ENCODE data around the gene STIP1.
"Not testable (repeated sequence)": the region's sequence is repeated elsewhere in the genome, so short reads cannot be mapped to it uniquely, and the experiment has no call there.

The STIP1 gene

DNA sequence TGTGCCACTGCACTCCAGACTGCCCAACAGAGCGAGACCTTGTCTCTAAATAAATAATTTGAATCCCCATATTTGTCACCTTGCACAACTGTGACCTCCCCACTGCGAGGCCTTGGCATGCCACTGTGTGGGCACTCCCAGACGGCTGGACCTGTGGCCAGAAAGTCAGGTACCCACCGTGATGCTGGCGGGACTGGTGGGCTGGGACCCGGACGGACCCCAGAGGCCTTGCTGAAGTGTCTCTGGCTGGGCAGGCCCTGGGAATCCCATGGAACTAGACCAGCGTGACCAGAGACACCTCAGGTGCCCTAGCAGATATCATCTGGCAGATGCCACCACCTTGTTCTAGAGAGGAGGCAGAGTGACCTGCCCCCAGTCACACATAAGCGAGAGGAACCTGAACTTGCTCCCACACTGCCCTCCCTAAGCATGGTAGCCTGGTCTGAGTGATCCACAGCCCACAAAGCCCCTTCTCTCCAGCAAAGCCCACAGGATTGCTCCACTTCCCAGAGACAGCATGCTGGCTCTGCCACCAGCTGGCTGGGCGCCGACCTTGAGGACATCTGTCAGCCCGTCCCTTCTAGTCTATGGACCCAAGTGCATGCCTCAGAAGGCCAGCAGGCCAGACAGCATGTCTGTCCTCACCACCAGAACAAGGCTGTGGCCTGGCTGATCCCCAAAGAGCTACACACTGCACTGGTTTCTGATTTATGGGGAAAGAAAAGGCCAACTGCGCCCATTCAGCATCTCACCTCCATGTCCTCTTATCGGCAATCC is 29.5 kb upstream of the STIP1 start:
- Histone ChIP-seq H3K27me3 (ENCODE audit: insufficient read depth, low read length, poor library complexity) (no peaks in the 10 kb centered on the region), H3K27ac (ENCODE audit: low read length) (no peak overlapping the region), H3K4me3 (ENCODE audit: low read depth in 1 of 2, low read length in 2 of 2) (no peak overlapping the region), H2AFZ (ENCODE audit: low read depth, low read length) (no peak overlapping the region), H3K9ac (ENCODE audit: low read depth, low read length) (no peak overlapping the region), H3K4me1 (ENCODE audit: insufficient read depth, low read length) (peaks cover 8% of the 10 kb centered on the region), H3K9me3 (ENCODE audit: insufficient read depth, low read length, severe bottlenecking) (no peaks in the 10 kb centered on the region), H3K79me2 (ENCODE audit: insufficient read depth, low read length) (peaks cover 12% of the 10 kb centered on the region; the same call in 1 of the 2 replicates), H3K36me3 (ENCODE audit: insufficient read depth, low read length) (0 out of 2 replicates have a peak, but pooled peaks cover 3% of the 10 kb centered on the region), H4K20me1 (ENCODE audit: insufficient read depth, low read length) (peaks cover 48% of the 10 kb centered on the region), H3K4me2 (ENCODE audit: insufficient read depth, low read length) (no peak overlapping the region)
- DNase-seq, result no peak
- TF ChIP-seq, protein P1, sequence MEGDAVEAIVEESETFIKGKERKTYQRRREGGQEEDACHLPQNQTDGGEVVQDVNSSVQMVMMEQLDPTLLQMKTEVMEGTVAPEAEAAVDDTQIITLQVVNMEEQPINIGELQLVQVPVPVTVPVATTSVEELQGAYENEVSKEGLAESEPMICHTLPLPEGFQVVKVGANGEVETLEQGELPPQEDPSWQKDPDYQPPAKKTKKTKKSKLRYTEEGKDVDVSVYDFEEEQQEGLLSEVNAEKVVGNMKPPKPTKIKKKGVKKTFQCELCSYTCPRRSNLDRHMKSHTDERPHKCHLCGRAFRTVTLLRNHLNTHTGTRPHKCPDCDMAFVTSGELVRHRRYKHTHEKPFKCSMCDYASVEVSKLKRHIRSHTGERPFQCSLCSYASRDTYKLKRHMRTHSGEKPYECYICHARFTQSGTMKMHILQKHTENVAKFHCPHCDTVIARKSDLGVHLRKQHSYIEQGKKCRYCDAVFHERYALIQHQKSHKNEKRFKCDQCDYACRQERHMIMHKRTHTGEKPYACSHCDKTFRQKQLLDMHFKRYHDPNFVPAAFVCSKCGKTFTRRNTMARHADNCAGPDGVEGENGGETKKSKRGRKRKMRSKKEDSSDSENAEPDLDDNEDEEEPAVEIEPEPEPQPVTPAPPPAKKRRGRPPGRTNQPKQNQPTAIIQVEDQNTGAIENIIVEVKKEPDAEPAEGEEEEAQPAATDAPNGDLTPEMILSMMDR (IDR thresholded peaks at IDR 0.05; ENCODE audit: borderline replicate concordance, extremely low read depth, low read length, poor library complexity, severe bottlenecking), result no peak
- no peak for TF ChIP-seq EZH2 (IDR thresholded peaks at IDR 0.05; ENCODE audit: borderline replicate concordance, low read depth, low read length, severe bottlenecking)
- ATAC-seq (ENCODE audit: insufficient read depth, low read depth), result no peak

- DNase-seq (no peak), ATAC-seq (ENCODE audit: insufficient read depth, low read depth) (no peak)
- H4K20me1 ChIP-seq (ENCODE audit: insufficient read depth, low read length), result peaks cover 39% of the 10 kb centered on the region
- H3K4me1 ChIP-seq (ENCODE audit: insufficient read depth, low read length), result peaks cover 5% of the 10 kb centered on the region
- H3K27ac ChIP-seq (ENCODE audit: low read length), result no peak overlapping the region
- TF ChIP-seq, protein P1 (IDR thresholded peaks at IDR 0.05; ENCODE audit: borderline replicate concordance, extremely low read depth, low read length, poor library complexity, severe bottlenecking), result no peak
- no peak for TF ChIP-seq EZH2 (IDR thresholded peaks at IDR 0.05; ENCODE audit: borderline replicate concordance, low read depth, low read length, severe bottlenecking)
- H3K9me3 ChIP-seq (ENCODE audit: insufficient read depth, low read length, severe bottlenecking), result no peaks in the 10 kb centered on the region
- no peak overlapping the region for H3K4me2 ChIP-seq (ENCODE audit: insufficient read depth, low read length)
- H3K36me3 ChIP-seq (ENCODE audit: insufficient read depth, low read length), result no peaks in the 10 kb centered on the region
- no peak overlapping the region for H3K4me3 ChIP-seq (ENCODE audit: low read depth in 1 of 2, low read length in 2 of 2)
- no peaks in the 10 kb centered on the region for H3K27me3 ChIP-seq (ENCODE audit: insufficient read depth, low read length, poor library complexity)
- peaks cover 13% of the 10 kb centered on the region; the same call in 1 of the 2 replicates for H3K79me2 ChIP-seq (ENCODE audit: insufficient read depth, low read length)
- no peak overlapping the region for H2AFZ ChIP-seq (ENCODE audit: low read depth, low read length)
- H3K9ac ChIP-seq (ENCODE audit: low read depth, low read length), result no peak overlapping the region
Observed at GRCh38 chr11:64157631-64158394, 28.2 kb upstream of the STIP1 start.

DNA sequence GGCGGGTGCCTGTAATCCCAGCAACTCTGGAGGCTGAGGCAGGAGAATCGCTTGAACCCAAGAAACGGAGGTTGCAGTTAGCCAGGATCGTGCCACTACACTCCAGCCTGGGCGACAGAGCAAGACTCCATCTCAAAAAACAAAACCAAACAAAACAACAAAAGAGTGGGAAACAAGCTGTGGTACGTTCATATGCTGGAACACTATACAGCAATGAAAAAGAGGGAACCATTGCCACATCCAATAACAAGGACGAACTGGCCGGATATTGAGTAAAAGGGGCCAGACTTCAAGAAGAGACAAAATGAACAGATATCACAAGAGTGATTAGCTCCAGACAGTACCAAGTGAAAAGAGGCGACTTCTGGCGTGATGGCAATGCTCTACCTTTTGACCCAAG is 24.9 kb upstream of the STIP1 start:
- Histone ChIP-seq H3K27me3 (ENCODE audit: insufficient read depth, low read length, poor library complexity) (no peaks in the 10 kb centered on the region), H4K20me1 (ENCODE audit: insufficient read depth, low read length) (peaks cover 24% of the 10 kb centered on the region), H3K9me3 (ENCODE audit: insufficient read depth, low read length, severe bottlenecking) (no peaks in the 10 kb centered on the region), H3K79me2 (ENCODE audit: insufficient read depth, low read length) (peaks cover 29% of the 10 kb centered on the region), H3K4me3 (ENCODE audit: low read depth in 1 of 2, low read length in 2 of 2) (no peak overlapping the region), H3K9ac (ENCODE audit: low read depth, low read length) (no peak overlapping the region), H3K27ac (ENCODE audit: low read length) (no peak overlapping the region), H3K4me1 (ENCODE audit: insufficient read depth, low read length) (peaks cover 17% of the 10 kb centered on the region), H3K4me2 (ENCODE audit: insufficient read depth, low read length) (no peak overlapping the region), H3K36me3 (ENCODE audit: insufficient read depth, low read length) (no peaks in the 10 kb centered on the region; the same call in 1 of the 2 replicates), H2AFZ (ENCODE audit: low read depth, low read length) (no peak overlapping the region)
- ATAC-seq (ENCODE audit: insufficient read depth, low read depth) (no peak), DNase-seq (no peak)
- TF ChIP-seq EZH2 (IDR thresholded peaks at IDR 0.05; ENCODE audit: borderline replicate concordance, low read depth, low read length, severe bottlenecking), result no peak
- TF ChIP-seq, protein P1 (IDR thresholded peaks at IDR 0.05; ENCODE audit: borderline replicate concordance, extremely low read depth, low read length, poor library complexity, severe bottlenecking), result no peak

- not testable (repeated sequence) for H3K36me3 ChIP-seq (ENCODE audit: insufficient read depth, low read length); H3K9ac ChIP-seq (ENCODE audit: low read depth, low read length); H2AFZ ChIP-seq (ENCODE audit: low read depth, low read length); H3K4me2 ChIP-seq (ENCODE audit: insufficient read depth, low read length); H3K27me3 ChIP-seq (ENCODE audit: insufficient read depth, low read length, poor library complexity); H3K9me3 ChIP-seq (ENCODE audit: insufficient read depth, low read length, severe bottlenecking); H3K27ac ChIP-seq (ENCODE audit: low read length); ATAC-seq (ENCODE audit: insufficient read depth, low read depth); H3K4me3 ChIP-seq (ENCODE audit: low read depth in 1 of 2, low read length in 2 of 2); DNase-seq
- Histone ChIP-seq H4K20me1 (ENCODE audit: insufficient read depth, low read length) (peaks cover 13% of the 10 kb centered on the region), H3K4me1 (ENCODE audit: insufficient read depth, low read length) (peaks cover 33% of the 10 kb centered on the region), H3K79me2 (ENCODE audit: insufficient read depth, low read length) (peaks cover 35% of the 10 kb centered on the region)
Observed at GRCh38 chr11:64162769-64163168, 23.2 kb upstream of the STIP1 start.

All from DND-41 (cell line).